ENCODE measurements around the gene RNF166.

The RNF166 gene

DNA sequence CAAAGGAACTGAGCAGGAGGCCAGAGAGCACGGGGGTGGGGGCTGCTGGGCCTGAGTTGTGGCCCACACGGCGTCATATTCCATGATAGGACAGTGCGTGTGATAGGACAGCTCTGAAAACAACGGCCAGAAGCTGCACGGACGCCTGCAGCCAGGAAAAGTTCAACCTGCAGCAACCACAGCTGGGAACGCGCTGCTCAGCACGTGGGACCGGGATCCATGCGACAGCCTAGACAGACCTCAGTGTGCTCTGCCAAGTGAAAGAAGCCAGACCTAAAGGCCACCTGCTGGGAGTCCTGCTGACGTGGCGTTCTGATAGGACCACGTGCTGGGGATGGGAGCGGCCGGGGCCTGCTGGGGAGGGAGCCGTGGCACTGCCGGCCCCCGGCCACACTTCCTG is 21.7 kb upstream of the RNF166 start:
- H3K9ac ChIP-seq (ENCODE audit: low read depth, low read length), result no peak overlapping the region
- H3K9me3 ChIP-seq (ENCODE audit: control insufficient read depth, insufficient read depth, low read length), result no peaks in the 10 kb centered on the region
- no peaks in the 10 kb centered on the region for H3K27me3 ChIP-seq (ENCODE audit: control insufficient read depth, insufficient read depth, low read length)
- H3K4me3 ChIP-seq (ENCODE audit: low read depth, low read length), result no peak overlapping the region
- no peaks in the 10 kb centered on the region for H3K4me1 ChIP-seq (ENCODE audit: control insufficient read depth, insufficient read depth, low read length)
- peaks cover 25% of the 10 kb centered on the region for H3K36me3 ChIP-seq (ENCODE audit: control insufficient read depth, insufficient read depth, low read length)

DNA sequence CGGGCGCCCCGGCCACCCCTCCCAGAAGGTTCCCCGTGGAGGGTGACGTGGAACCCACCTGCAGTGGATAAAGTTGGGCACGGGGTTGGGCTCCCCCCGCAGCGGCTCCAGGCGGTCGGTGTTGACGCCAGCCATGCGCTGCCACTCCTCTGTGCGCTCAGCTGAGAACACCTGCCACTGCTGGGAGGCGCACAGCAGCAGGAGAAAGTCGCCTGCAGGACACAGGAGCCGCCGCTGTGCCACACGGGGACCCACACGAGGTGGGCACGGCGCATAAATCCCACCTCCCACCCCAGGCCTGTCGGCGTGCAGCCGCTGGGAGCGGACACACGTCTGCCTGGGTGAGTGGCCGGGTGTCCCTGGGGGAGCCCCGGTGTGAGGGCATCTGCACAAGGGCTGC is 20.8 kb upstream of the RNF166 start:
- no peaks in the 10 kb centered on the region for H3K9me3 ChIP-seq (ENCODE audit: control insufficient read depth, insufficient read depth, low read length)
- no peak overlapping the region for H3K4me3 ChIP-seq (ENCODE audit: low read depth, low read length)
- H3K27me3 ChIP-seq (ENCODE audit: control insufficient read depth, insufficient read depth, low read length), result no peaks in the 10 kb centered on the region
- no peaks in the 10 kb centered on the region for H3K4me1 ChIP-seq (ENCODE audit: control insufficient read depth, insufficient read depth, low read length)
- H3K36me3 ChIP-seq (ENCODE audit: control insufficient read depth, insufficient read depth, low read length), result peaks cover 32% of the 10 kb centered on the region
- no peak overlapping the region for H3K9ac ChIP-seq (ENCODE audit: low read depth, low read length)

DNA sequence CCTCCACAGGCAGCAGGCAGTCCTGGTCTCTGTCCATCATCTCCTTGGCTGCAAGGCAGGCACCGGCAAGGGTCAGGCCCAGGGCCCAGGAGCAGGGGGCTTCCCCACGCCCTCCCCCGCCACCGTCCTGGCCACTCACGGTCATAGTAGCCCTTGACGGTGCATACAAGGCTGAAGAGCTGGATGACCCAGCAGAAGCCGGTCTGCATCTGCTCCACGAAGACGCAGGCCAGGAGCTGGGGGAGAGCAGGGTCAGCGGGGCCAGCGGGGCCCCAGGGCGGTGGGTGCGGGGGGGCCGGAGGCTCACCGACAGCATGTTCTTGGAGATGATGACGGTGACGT is 20.2 kb upstream of the RNF166 start:
- Histone ChIP-seq H3K27me3 (ENCODE audit: control insufficient read depth, insufficient read depth, low read length) (no peaks in the 10 kb centered on the region), H3K9ac (ENCODE audit: low read depth, low read length) (no peak overlapping the region), H3K9me3 (ENCODE audit: control insufficient read depth, insufficient read depth, low read length) (no peaks in the 10 kb centered on the region), H3K36me3 (ENCODE audit: control insufficient read depth, insufficient read depth, low read length) (peaks cover 35% of the 10 kb centered on the region), H3K4me1 (ENCODE audit: control insufficient read depth, insufficient read depth, low read length) (no peaks in the 10 kb centered on the region), H3K4me3 (ENCODE audit: low read depth, low read length) (no peak overlapping the region)

DNA sequence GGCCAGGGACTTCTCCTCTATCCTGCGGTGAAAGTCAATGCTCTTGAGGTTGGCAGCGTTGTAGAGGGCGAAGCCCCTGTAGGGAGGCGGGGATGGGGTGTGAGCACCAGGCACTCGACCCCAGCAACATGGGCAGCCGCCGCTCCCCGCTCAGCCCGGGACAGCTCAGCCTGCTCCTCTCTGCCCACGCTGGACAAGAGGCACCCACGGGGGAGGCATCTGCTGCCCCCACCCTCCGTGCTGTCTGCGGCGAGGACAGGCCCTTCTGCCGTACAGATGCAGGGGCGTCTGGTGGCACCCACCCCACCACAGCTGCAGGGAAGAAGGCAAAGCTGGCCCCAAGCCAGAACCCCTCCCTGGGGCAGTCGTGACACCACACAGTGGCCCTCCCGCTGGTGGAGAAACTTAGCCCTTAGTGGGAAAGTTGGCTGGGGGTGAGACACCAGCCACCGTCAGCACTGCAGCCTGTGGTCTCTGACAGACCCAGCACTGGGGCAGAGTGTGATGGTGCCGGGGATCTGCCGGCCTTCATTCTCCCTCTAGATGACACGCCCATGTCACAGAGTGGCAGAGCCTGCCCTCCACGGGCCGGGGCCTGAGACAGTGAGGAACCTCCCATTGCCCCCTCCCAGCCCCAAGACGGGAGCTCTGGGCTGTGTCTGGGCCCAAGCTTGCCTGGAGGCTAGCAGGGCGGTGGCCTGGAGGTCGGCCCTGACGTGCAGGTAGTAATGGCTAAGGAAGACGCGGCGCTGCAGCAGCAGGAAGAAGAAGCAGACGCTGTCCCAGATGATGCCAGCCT is 19.6 kb upstream of the RNF166 start:
- no peak overlapping the region for H3K4me3 ChIP-seq (ENCODE audit: low read depth, low read length)
- no peak overlapping the region for H3K9ac ChIP-seq (ENCODE audit: low read depth, low read length)
- no peaks in the 10 kb centered on the region for H3K9me3 ChIP-seq (ENCODE audit: control insufficient read depth, insufficient read depth, low read length)
- no peaks in the 10 kb centered on the region for H3K27me3 ChIP-seq (ENCODE audit: control insufficient read depth, insufficient read depth, low read length)
- no peaks in the 10 kb centered on the region for H3K4me1 ChIP-seq (ENCODE audit: control insufficient read depth, insufficient read depth, low read length)
- H3K36me3 ChIP-seq (ENCODE audit: control insufficient read depth, insufficient read depth, low read length), result peaks cover 37% of the 10 kb centered on the region

DNA sequence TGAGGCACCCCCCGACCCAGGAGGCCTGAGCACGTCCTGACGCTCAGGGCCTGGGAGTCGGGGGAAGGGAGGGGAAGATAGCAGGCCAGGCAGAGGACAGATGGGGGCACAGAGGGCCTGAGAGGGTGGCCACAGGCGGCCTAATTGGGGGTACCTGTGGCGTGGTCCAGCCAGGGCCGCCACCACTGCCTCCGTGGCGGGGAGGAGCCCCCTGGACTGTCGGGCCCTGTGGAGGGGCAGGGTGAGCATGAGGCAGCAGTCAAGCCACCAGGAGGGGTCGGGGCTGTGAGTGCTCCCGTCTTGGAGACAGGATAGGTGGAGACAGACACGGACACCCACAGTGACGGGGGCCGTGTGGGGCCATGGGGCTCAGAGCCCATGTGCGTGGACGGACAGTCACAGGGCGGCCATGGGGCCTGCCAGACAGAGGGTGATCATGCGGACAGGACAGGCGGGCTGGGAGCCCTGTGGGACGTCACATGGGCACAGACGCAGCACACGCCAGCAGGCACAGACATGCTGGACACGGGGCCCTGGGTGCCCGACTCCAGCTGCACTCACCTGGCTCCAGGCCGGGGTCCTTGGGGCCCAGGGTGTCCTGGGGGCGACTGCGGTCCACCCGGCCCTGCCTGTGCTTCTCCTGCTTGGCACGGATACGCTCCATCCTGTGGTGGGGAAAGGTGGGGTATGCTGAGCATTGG is 18.8 kb upstream of the RNF166 start:
- H3K4me1 ChIP-seq (ENCODE audit: control insufficient read depth, insufficient read depth, low read length), result no peaks in the 10 kb centered on the region
- H3K9ac ChIP-seq (ENCODE audit: low read depth, low read length), result no peak overlapping the region
- no peaks in the 10 kb centered on the region for H3K9me3 ChIP-seq (ENCODE audit: control insufficient read depth, insufficient read depth, low read length)
- no peak overlapping the region for H3K4me3 ChIP-seq (ENCODE audit: low read depth, low read length)
- H3K36me3 ChIP-seq (ENCODE audit: control insufficient read depth, insufficient read depth, low read length), result peaks cover 39% of the 10 kb centered on the region
- H3K27me3 ChIP-seq (ENCODE audit: control insufficient read depth, insufficient read depth, low read length), result no peaks in the 10 kb centered on the region

DNA sequence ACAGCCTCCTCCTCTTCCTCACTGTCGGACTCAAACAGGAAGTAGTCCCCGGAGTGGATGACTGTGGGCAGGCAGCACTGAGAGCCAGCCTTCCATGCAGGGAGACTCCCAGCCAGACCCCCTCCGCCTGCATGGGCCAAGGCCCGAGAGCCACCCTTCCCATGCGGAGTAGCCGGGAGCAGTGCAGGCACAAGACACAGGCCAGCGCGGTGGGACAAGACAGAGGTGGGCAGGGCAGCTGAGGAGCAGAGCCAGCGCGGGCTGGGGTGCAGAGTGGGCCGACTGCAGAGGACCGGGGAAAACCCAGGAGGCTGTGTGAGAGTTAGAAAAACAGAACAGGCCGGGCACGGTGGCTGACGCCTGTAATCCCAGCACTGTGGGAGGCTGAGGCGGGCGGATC is 17.7 kb upstream of the RNF166 start:
- no peak overlapping the region for H3K9ac ChIP-seq (ENCODE audit: low read depth, low read length)
- no peaks in the 10 kb centered on the region for H3K9me3 ChIP-seq (ENCODE audit: control insufficient read depth, insufficient read depth, low read length)
- H3K4me3 ChIP-seq (ENCODE audit: low read depth, low read length), result no peak overlapping the region
- H3K27me3 ChIP-seq (ENCODE audit: control insufficient read depth, insufficient read depth, low read length), result no peaks in the 10 kb centered on the region
- peaks cover 46% of the 10 kb centered on the region for H3K36me3 ChIP-seq (ENCODE audit: control insufficient read depth, insufficient read depth, low read length)
- no peaks in the 10 kb centered on the region for H3K4me1 ChIP-seq (ENCODE audit: control insufficient read depth, insufficient read depth, low read length)

DNA sequence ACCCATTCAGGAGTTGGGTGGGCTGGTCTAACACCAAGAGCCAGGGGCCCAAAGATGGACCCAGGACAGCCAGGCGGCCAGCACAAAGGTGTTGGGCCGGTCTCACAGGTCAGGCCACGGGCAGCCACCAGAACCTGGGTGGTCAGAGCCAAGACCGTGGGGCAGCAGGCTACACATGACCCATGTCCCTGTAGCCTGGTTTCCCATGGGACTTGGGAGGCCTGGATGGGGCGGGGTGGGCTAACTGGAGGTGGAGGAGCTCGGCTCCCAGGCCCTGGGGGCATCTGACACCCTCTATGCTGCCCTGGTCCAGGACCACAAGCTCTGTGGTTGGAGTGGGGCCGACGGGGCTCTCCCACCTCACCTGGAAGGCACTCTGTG is 17.3 kb upstream of the RNF166 start:
- H3K36me3 ChIP-seq (ENCODE audit: control insufficient read depth, insufficient read depth, low read length), result peaks cover 46% of the 10 kb centered on the region
- H3K9me3 ChIP-seq (ENCODE audit: control insufficient read depth, insufficient read depth, low read length), result no peaks in the 10 kb centered on the region
- no peak overlapping the region for H3K4me3 ChIP-seq (ENCODE audit: low read depth, low read length)
- no peaks in the 10 kb centered on the region for H3K4me1 ChIP-seq (ENCODE audit: control insufficient read depth, insufficient read depth, low read length)
- no peaks in the 10 kb centered on the region for H3K27me3 ChIP-seq (ENCODE audit: control insufficient read depth, insufficient read depth, low read length)
- no peak overlapping the region for H3K9ac ChIP-seq (ENCODE audit: low read depth, low read length)

DNA sequence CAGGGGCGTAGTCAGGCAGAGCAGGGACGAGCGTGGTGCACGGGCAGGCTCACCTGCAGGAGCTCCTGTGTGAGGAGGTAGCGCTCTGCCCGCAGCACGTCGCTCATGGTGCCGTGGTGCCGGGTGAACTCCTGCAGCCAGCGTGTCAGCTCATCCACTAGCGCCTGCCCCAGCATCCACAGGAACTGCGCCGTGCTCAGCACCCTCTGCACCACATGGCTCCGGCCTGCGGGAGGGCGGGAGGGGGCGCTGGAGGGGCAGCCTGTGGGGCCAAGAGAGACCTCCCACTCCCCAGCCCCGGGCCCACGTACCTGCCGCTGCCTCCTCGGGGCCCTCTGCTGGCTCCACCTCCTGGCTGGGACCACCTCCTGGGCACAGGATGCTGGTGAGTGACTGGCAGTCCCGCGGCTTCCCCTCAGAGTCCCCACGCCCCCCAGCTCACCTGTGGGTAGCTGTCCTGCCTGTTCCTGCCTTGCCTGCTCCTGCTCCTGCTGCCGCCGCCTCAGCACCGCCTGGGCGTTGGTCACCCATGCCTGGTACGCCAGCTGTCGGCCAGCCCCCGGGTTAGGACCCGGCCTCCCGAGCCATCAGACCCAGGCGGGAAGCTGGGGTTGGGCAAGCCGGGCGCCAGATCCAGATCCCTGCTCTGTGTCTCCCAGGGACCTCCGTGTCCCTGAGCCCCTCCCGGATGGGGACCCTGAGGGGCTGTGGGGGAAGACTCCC is 16.7 kb upstream of the RNF166 start:
- Histone ChIP-seq H3K9me3 (ENCODE audit: control insufficient read depth, insufficient read depth, low read length) (no peaks in the 10 kb centered on the region), H3K4me3 (ENCODE audit: low read depth, low read length) (no peak overlapping the region), H3K4me1 (ENCODE audit: control insufficient read depth, insufficient read depth, low read length) (no peaks in the 10 kb centered on the region), H3K36me3 (ENCODE audit: control insufficient read depth, insufficient read depth, low read length) (peaks cover 51% of the 10 kb centered on the region), H3K9ac (ENCODE audit: low read depth, low read length) (no peak overlapping the region), H3K27me3 (ENCODE audit: control insufficient read depth, insufficient read depth, low read length) (no peaks in the 10 kb centered on the region)

DNA sequence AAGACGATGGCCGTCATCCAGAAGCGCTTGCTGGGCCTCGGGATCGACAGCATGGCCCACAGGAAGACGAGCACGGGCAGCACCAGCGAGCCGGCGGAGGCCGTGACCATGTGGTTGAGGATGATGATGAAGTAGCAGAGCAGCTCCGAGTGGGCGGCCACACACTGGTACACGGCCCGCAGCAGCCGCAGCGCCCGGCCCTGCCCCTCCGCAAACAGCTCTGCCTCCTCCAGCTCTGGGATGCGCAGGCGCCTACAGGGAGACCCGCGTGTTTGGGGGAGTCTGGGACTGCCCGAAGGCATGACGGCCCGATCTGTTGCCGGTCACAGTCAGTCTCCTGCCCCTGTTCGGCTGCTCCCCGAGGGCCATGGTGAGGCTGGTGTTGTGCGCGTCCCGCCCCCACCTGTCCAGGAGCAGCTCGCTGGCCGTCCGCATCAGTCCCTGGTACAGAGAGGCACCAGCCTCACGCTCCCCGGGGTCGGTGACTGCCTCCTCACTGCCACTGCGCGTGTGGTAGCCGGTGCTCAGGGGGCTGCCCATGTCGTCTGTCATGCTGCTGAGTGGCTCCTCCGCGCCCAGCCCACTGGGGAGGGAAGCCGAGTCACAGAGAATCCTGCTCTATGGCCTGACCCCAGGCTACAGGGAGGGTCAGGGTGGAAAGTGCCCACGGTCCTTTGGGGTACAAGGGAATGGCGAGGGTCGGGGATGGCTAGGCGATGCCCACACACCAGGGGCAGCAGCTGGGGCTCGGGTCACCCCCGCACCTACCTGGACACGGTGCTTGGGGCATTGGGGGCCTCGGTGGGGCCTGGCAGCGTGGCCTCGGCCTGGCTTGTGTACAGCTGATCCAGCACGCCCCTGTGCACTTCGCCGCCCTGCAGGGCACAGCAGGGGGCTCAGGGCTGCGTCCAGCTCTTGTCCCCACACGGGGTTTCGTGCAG is 15.9 kb upstream of the RNF166 start:
- Histone ChIP-seq H3K36me3 (ENCODE audit: control insufficient read depth, insufficient read depth, low read length) (peaks cover 56% of the 10 kb centered on the region), H3K9me3 (ENCODE audit: control insufficient read depth, insufficient read depth, low read length) (no peaks in the 10 kb centered on the region), H3K27me3 (ENCODE audit: control insufficient read depth, insufficient read depth, low read length) (no peaks in the 10 kb centered on the region), H3K9ac (ENCODE audit: low read depth, low read length) (no peak overlapping the region), H3K4me3 (ENCODE audit: low read depth, low read length) (no peak overlapping the region), H3K4me1 (ENCODE audit: control insufficient read depth, insufficient read depth, low read length) (no peaks in the 10 kb centered on the region)

DNA sequence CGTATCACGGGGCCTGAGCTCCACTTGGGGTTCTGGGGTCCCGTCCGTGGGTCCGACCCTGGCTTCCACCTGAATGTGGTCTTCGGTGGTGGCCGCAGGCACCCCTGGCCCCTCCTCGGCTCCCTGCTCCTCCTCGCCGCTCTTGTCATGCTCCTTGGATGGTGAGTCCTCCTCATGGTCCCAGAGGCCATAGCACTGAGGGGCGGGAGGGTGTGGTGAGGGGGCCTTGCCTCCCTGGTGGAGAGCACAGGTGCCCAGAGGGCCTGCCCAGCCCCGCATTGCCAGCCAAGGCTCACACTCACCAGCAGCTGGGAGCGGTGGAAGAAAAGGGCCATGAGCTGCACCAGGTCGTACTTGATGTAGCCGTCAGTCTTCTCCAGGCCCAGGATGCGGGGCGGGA is 15.0 kb upstream of the RNF166 start:
- Histone ChIP-seq H3K4me1 (ENCODE audit: control insufficient read depth, insufficient read depth, low read length) (no peaks in the 10 kb centered on the region), H3K9me3 (ENCODE audit: control insufficient read depth, insufficient read depth, low read length) (no peaks in the 10 kb centered on the region), H3K27me3 (ENCODE audit: control insufficient read depth, insufficient read depth, low read length) (no peaks in the 10 kb centered on the region), H3K36me3 (ENCODE audit: control insufficient read depth, insufficient read depth, low read length) (peaks cover 62% of the 10 kb centered on the region), H3K4me3 (ENCODE audit: low read depth, low read length) (no peak overlapping the region), H3K9ac (ENCODE audit: low read depth, low read length) (no peak overlapping the region)

DNA sequence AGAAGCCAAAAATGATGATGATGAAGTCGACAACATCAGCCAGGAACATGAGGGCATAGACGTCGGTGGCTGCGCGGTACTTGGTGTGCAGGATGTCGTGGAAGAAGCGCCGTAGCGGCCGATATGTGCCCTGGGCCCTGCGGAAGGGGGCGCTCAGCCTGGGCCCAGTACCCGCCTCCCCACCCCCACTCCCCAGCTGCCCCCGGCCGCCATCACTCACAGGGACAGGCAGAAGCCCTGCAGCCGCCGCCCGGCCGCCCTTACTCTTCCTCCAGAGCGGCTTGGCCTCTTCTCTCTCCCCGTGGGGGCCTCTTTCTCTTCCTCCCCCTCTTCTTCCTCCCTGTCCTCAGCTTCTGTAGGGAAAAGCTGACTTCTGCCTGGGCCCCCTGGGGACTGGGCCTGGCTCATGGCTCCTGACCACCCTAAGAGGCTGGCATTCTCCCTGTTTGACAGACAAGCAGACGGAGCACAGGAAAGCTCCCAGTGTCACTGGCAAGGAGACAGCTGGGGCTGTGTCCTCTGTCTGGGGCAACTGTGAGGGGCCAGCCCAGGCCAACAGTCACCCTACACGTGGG is 14.3 kb upstream of the RNF166 start:
- Histone ChIP-seq H3K9me3 (ENCODE audit: control insufficient read depth, insufficient read depth, low read length) (no peaks in the 10 kb centered on the region), H3K9ac (ENCODE audit: low read depth, low read length) (no peak overlapping the region), H3K36me3 (ENCODE audit: control insufficient read depth, insufficient read depth, low read length) (peaks cover 68% of the 10 kb centered on the region), H3K4me3 (ENCODE audit: low read depth, low read length) (no peak overlapping the region), H3K27me3 (ENCODE audit: control insufficient read depth, insufficient read depth, low read length) (no peaks in the 10 kb centered on the region), H3K4me1 (ENCODE audit: control insufficient read depth, insufficient read depth, low read length) (no peaks in the 10 kb centered on the region)
